K562 (cell line): ENCODE measurements around the gene ZSWIM3. TPM values are rescaled to one million over a fixed set of nuclear protein-coding genes. Genes with fewer than 3 reads are reported as not detected.

ENCODE experiments used
- ATAC-seq: fragments of 200-7000 bp; cut with Tn5 transposase; 3 replicates; pipeline ENCODE4 v1.9.1; 2020; ENCODE audit warnings: moderate library complexity
- BruUV-seq: library from RNA; stranded (reverse); fragments of 400-500 nt; replicated peaks from 2 replicates; lab custom pipeline; 2021; lab: Mats Ljungman, UMichigan
- CTCF ChIA-PET: fragments of 300-600 bp; formaldehyde crosslinking; extraction: SDS; loops from one replicate; lab custom pipeline; 2021; ENCODE audit warnings: low intra/inter-chr PET ratio; lab: Yijun Ruan, JAX
- POLR2A ChIA-PET: fragments of 300-600, 350-650 bp; sonication (Branson Sonifier 250); formaldehyde crosslinking; extraction: SDS; loops from one replicate; lab custom pipeline; 2021; ENCODE audit warnings: antibody characterized with exemption, inconsistent platforms; lab: Yijun Ruan, JAX
- DNase-seq, 4 experiments: peaks; one replicate each; pipeline versions ENCODE4 v3.0.0 to v3.0.0-alpha.2; 2011 to 2018; ENCODE audit warnings: low spot score in 3 of 4, mixed read lengths in 3 of 4; ENCODE audit errors: extremely low read depth in 1 of 4
- FAIRE-seq: peaks from 2 replicates; lab custom pipeline; 2011; peaks lifted over from hg19 to GRCh38; lab: Jason Lieb, UNC
- H2AFZ ChIP-seq: 2 replicates; pipeline ENCODE4 v1.6.0; 2011; ENCODE audit warnings: low read depth, low read length, control low read depth, inconsistent platforms
- H3K27ac ChIP-seq: fragments of 200-600 bp; 3 replicates; pipeline ENCODE4 v1.8.0; 2011; ENCODE audit warnings: low read depth, mild to moderate bottlenecking, control low read depth, inconsistent platforms, low read length, moderate library complexity, mixed read lengths; ENCODE audit errors: extremely low read depth
- H3K27me3 ChIP-seq, 2 experiments: fragments of 300-600 bp in 1 of 2; 2 replicates in 1 of 2; 3 replicates in 1 of 2; pipeline versions ENCODE4 v1.6.0 to v1.8.0; 2011; ENCODE audit warnings: inconsistent platforms in 2 of 2, low read length in 2 of 2, mild to moderate bottlenecking in 1 of 2, mixed read lengths in 1 of 2, moderate library complexity in 1 of 2; ENCODE audit not compliant: control insufficient read depth in 2 of 2, insufficient read depth in 2 of 2
- H3K36me3 ChIP-seq: fragments of 300-600 bp; 3 replicates; pipeline ENCODE4 v1.8.0; 2011; ENCODE audit warnings: mild to moderate bottlenecking, low read length, inconsistent platforms; ENCODE audit not compliant: control insufficient read depth, insufficient read depth
- H3K4me1 ChIP-seq, 2 experiments: fragments of 200-600 bp in 1 of 2; replicated peaks in 1 of 2; 2 replicates in 1 of 2; 3 replicates in 1 of 2; pipeline versions ENCODE4 v1.5.1 to v1.8.0; 2011; ENCODE audit warnings: inconsistent platforms in 2 of 2, low read length in 2 of 2, mild to moderate bottlenecking in 1 of 2, mixed read lengths in 1 of 2, moderate library complexity in 1 of 2; ENCODE audit not compliant: control insufficient read depth in 2 of 2, insufficient read depth in 2 of 2
- H3K4me2 ChIP-seq: 2 replicates; pipeline ENCODE4 v1.6.1; 2011; ENCODE audit warnings: low read length, control low read depth, inconsistent platforms, mixed read lengths; ENCODE audit not compliant: insufficient read depth
- H3K4me3 ChIP-seq: fragments of 200-600 bp; sonication (generic), shearing (Covaris generic); 2 replicates; pipeline ENCODE4 v1.5.1; 2016; ENCODE audit warnings: control low read depth, inconsistent platforms
- H3K79me2 ChIP-seq: fragments of 200-600 bp; 3 replicates; pipeline ENCODE4 v1.8.0; 2011; ENCODE audit warnings: low read length, inconsistent platforms; ENCODE audit not compliant: control insufficient read depth, insufficient read depth
- H3K9ac ChIP-seq, 2 experiments: 2 replicates each; pipeline versions ENCODE4 v1.6.0 to v1.6.1; 2011; ENCODE audit warnings: low read depth in 2 of 2, low read length in 2 of 2, control low read depth in 1 of 2, inconsistent platforms in 1 of 2, mild to moderate bottlenecking in 1 of 2, mixed read lengths in 1 of 2; ENCODE audit not compliant: insufficient read depth in 1 of 2
- H3K9me1 ChIP-seq: one replicate; pipeline ENCODE4 v1.6.0; 2011; ENCODE audit warnings: inconsistent platforms, mild to moderate bottlenecking, low read length, moderate library complexity; ENCODE audit not compliant: control insufficient read depth, insufficient read depth
- H3K9me3 ChIP-seq: replicated peaks from 2 replicates; pipeline ENCODE4 v1.5.1; 2011; ENCODE audit warnings: low read depth, low read length, inconsistent platforms; ENCODE audit not compliant: control insufficient read depth, insufficient read depth
- H4K20me1 ChIP-seq: replicated peaks from 2 replicates; pipeline ENCODE4 v1.6.1; 2011; ENCODE audit warnings: low read length, inconsistent platforms, mixed read lengths; ENCODE audit not compliant: control insufficient read depth, insufficient read depth
- BCL6 ChIP-seq: fragments of 250-450 bp; sonication (Bioruptor Pico); IDR thresholded peaks from 2 replicates; pipeline ENCODE4 v1.4.0; 2020
- GTF2A2 ChIP-seq: IDR thresholded peaks from 2 replicates; pipeline ENCODE4 v1.6.1; 2016; ENCODE audit warnings: mild to moderate bottlenecking, missing genetic modification characterization, missing compliant biosample characterization
- JUNB ChIP-seq: fragments of 450-650 bp; formaldehyde crosslinking; conservative IDR thresholded peaks from 2 replicates; pipeline ENCODE4 v1.4.0; 2020; ENCODE audit warnings: mild to moderate bottlenecking
- MCM7 ChIP-seq, 2 experiments: fragments of 450-650 bp; IDR thresholded peaks; 2 replicates each; pipeline ENCODE4 v1.6.1; 2016 to 2018
- POLR2H ChIP-seq: IDR thresholded peaks from 2 replicates; pipeline ENCODE4 v1.6.1; 2016; ENCODE audit warnings: missing genetic modification characterization, low read depth, mild to moderate bottlenecking, control low read depth, missing compliant biosample characterization, moderate library complexity
- POU5F1 ChIP-seq: fragments of 150-350 bp; IDR thresholded peaks from 2 replicates; pipeline ENCODE4 v1.6.1; 2014; ENCODE audit warnings: borderline replicate concordance, low read length, low read depth, mild to moderate bottlenecking; ENCODE audit not compliant: partially characterized antibody
- ZNF384 ChIP-seq: IDR thresholded peaks from 2 replicates; pipeline ENCODE4 v1.6.1; 2012; ENCODE audit warnings: low read depth, low read length, improper control_type of control experiment
- WGBS: fragments of 100-300 bp; shearing (Covaris generic); methylation state at CpG from one replicate; pipeline ENCODE4 v1.1.6; 2016; ENCODE audit warnings: low coverage, mixed read lengths; ENCODE audit not compliant: insufficient coverage; ENCODE audit errors: missing lambda C conversion rate; 5-methylcytosine and 5-hydroxymethylcytosine counted together
- in situ Hi-C: fragments of 300-500 bp; cut with MboI; formaldehyde crosslinking; loops from 4 replicates; pipeline ENCODE4 v1.15.0; 2018; ENCODE audit warnings: inconsistent platforms, mixed read lengths
- intact Hi-C: fragments of 100-400 bp; cut with micrococcal nuclease; formaldehyde crosslinking; loops from 2 replicates; pipeline ENCODE4 v1.14.2; 2022
- polyA plus RNA-seq, 8 experiments: library from polyadenylated mRNA; depleted of rRNA in 4 of 8; stranded (reverse) in 5 of 8; unstranded in 3 of 8; fragments of >200 nt; fragmentation: Nextera tagmentation in 2 of 8; fragmentation: Illumina TruSeq in 1 of 8; extraction: Ambion mirVana in 2 of 8; extraction: Trizol in 1 of 8; gene quantifications; 2 replicates each; pipeline versions ENCODE4 v1.2.1 to v1.2.3, GENCODE V29; 2011 to 2014; ENCODE audit warnings: inconsistent platforms in 1 of 8, missing spikeins in 1 of 8
- total RNA-seq, 7 experiments: library from RNA; depleted of rRNA in 6 of 7; stranded (reverse); fragments of >200 nt in 6 of 7; fragmentation: Illumina TruSeq in 2 of 7; extraction: Trizol in 2 of 7; gene quantifications; 2 replicates each; pipeline versions ENCODE4 v1.2.1 to v1.2.3, GENCODE V29; 2011 to 2021; ENCODE audit warnings: low replicate concordance in 1 of 7
- TF ChIP-seq, protein P1 (sequence below): IDR thresholded peaks from 2 replicates; pipeline ENCODE4 v1.6.1; 2011; ENCODE audit warnings: borderline replicate concordance, low read depth, mild to moderate bottlenecking, moderate library complexity, low read length; ENCODE audit not compliant: insufficient read depth, poor library complexity, severe bottlenecking
- TF ChIP-seq, protein P2 (sequence below): fragments of 150-350 bp; conservative IDR thresholded peaks from 2 replicates; pipeline ENCODE4 v1.6.1; 2014; ENCODE audit warnings: low read length
- TF ChIP-seq, protein P3 (sequence below): fragments of 250-450 bp; sonication (Bioruptor Pico); IDR thresholded peaks from 2 replicates; pipeline ENCODE4 v1.4.0; 2020; ENCODE audit warnings: mild to moderate bottlenecking, moderate library complexity, borderline replicate concordance
- TF ChIP-seq, protein P4 (sequence below), 2 experiments: fragments of 450-650 bp; conservative IDR thresholded peaks; 2 replicates each; pipeline ENCODE4 v1.6.1; 2017; ENCODE audit warnings: mild to moderate bottlenecking in 2 of 2, moderate library complexity in 2 of 2

Gene ZSWIM3
- total and polyA plus RNA-seq, 9 of the 15 experiments (the other 6 are each of a cell fraction or from before 2014, with no cell fraction given), result 1.7 to 4.3 (median 2.9) TPM

DNA sequence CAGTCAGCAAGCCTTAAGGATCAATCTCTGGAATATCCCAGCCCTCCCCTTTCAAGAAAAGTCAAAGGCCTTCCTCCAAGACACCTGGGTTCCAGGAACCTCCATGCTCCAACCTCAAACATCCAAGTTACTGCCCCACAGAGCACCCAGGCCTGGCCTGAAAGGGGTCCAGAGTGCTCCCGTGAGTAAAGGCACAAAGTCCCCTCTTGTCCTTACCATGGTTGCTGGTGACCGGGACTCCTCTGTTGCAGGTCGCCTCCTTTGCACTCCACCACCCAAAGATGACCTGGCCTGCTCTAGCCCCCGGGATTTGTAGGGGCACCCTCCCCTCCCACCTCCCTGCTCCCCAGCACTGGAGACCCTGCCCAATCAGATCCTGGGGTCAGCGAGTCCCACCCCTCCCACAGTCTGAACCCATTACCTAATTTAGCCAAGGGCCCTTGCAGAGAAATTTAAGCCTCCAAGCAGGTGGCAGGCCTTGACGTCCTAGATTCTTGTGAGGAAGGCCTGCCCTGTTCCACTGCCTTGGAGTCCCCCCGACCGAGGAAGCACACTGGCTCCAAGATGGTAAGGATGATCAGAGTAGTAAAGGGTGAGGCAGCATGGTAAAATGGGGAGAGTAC is 30.3 kb upstream of the ZSWIM3 start, which contains the start of gene TNNC2:
TNNC2 (minus strand) TSS at position 283 of the 623 bp plus-strand sequence; CDS start at position 219, 64 bp downstream.
- WGBS, result 41% methylated on average over 8 of the region's 8 CpGs
- no peak for ATAC-seq
- Histone ChIP-seq H3K9me3 (no peaks in the 10 kb centered on the region), H3K4me1 (peaks cover 14 to 32% of the 10 kb centered on the region in 2 experiments; a peak in 4 of 5 replicates), H3K9ac (peak within 1 kb of the TSS in 1 of 2 experiments; percentile 10; a peak in 2 of 4 replicates), H4K20me1 (no peaks in the 10 kb centered on the region), H3K79me2 (no peaks in the 10 kb centered on the region), H3K4me2 (no peak within 1 kb of the TSS), H3K4me3 (no peak within 1 kb of the TSS), H2AFZ (peak within 1 kb of the TSS; percentile 53; the same call in 1 of the 2 replicates), H3K27ac (no peak within 1 kb of the TSS), H3K27me3 (peaks cover 0 to 4% of the 10 kb centered on the region in 2 experiments; a peak in 1 of 5 replicates), H3K36me3 (no peaks in the 10 kb centered on the region), H3K9me1 (no peaks in the 10 kb centered on the region)
- in situ Hi-C loops (no loop called here), intact Hi-C loops (no loop called here)
- POLR2A ChIA-PET, result interaction anchor here (0.6 to 0.7 kb wide), 3 partner anchors 63 to 125 kb away, joined by 3 read pairs; no protein-coding TSS in a partner anchor
- CTCF ChIA-PET, result no interaction called here
- no peak for FAIRE-seq
- DNase-seq, result no peak
- no TSS peak for BruUV-seq
- TF ChIP-seq MCM7 (IDR thresholded peaks at IDR 0.05) (no peak), POU5F1 (no peak), POLR2H (tag) (no peak), BCL6 (CRISPR knock-in tag) (no peak), ZNF384 (no peak), GTF2A2 (no peak), JUNB (no peak)
- TF ChIP-seq, protein P1, sequence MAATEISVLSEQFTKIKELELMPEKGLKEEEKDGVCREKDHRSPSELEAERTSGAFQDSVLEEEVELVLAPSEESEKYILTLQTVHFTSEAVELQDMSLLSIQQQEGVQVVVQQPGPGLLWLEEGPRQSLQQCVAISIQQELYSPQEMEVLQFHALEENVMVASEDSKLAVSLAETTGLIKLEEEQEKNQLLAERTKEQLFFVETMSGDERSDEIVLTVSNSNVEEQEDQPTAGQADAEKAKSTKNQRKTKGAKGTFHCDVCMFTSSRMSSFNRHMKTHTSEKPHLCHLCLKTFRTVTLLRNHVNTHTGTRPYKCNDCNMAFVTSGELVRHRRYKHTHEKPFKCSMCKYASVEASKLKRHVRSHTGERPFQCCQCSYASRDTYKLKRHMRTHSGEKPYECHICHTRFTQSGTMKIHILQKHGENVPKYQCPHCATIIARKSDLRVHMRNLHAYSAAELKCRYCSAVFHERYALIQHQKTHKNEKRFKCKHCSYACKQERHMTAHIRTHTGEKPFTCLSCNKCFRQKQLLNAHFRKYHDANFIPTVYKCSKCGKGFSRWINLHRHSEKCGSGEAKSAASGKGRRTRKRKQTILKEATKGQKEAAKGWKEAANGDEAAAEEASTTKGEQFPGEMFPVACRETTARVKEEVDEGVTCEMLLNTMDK, result no peak
- TF ChIP-seq, protein P2, sequence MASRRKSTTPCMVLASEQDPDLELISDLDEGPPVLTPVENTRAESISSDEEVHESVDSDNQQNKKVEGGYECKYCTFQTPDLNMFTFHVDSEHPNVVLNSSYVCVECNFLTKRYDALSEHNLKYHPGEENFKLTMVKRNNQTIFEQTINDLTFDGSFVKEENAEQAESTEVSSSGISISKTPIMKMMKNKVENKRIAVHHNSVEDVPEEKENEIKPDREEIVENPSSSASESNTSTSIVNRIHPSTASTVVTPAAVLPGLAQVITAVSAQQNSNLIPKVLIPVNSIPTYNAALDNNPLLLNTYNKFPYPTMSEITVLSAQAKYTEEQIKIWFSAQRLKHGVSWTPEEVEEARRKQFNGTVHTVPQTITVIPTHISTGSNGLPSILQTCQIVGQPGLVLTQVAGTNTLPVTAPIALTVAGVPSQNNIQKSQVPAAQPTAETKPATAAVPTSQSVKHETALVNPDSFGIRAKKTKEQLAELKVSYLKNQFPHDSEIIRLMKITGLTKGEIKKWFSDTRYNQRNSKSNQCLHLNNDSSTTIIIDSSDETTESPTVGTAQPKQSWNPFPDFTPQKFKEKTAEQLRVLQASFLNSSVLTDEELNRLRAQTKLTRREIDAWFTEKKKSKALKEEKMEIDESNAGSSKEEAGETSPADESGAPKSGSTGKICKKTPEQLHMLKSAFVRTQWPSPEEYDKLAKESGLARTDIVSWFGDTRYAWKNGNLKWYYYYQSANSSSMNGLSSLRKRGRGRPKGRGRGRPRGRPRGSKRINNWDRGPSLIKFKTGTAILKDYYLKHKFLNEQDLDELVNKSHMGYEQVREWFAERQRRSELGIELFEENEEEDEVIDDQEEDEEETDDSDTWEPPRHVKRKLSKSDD, result no peak
- TF ChIP-seq, protein P3, sequence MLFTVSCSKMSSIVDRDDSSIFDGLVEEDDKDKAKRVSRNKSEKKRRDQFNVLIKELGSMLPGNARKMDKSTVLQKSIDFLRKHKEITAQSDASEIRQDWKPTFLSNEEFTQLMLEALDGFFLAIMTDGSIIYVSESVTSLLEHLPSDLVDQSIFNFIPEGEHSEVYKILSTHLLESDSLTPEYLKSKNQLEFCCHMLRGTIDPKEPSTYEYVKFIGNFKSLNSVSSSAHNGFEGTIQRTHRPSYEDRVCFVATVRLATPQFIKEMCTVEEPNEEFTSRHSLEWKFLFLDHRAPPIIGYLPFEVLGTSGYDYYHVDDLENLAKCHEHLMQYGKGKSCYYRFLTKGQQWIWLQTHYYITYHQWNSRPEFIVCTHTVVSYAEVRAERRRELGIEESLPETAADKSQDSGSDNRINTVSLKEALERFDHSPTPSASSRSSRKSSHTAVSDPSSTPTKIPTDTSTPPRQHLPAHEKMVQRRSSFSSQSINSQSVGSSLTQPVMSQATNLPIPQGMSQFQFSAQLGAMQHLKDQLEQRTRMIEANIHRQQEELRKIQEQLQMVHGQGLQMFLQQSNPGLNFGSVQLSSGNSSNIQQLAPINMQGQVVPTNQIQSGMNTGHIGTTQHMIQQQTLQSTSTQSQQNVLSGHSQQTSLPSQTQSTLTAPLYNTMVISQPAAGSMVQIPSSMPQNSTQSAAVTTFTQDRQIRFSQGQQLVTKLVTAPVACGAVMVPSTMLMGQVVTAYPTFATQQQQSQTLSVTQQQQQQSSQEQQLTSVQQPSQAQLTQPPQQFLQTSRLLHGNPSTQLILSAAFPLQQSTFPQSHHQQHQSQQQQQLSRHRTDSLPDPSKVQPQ (CRISPR knock-in tag), result no peak
- TF ChIP-seq, protein P4, sequence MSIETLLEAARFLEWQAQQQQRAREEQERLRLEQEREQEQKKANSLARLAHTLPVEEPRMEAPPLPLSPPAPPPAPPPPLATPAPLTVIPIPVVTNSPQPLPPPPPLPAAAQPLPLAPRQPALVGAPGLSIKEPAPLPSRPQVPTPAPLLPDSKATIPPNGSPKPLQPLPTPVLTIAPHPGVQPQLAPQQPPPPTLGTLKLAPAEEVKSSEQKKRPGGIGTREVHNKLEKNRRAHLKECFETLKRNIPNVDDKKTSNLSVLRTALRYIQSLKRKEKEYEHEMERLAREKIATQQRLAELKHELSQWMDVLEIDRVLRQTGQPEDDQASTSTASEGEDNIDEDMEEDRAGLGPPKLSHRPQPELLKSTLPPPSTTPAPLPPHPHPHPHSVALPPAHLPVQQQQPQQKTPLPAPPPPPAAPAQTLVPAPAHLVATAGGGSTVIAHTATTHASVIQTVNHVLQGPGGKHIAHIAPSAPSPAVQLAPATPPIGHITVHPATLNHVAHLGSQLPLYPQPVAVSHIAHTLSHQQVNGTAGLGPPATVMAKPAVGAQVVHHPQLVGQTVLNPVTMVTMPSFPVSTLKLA (conservative IDR thresholded peaks at IDR 0.05), result no peak
